ENCODE measurements around the gene MTG1. TPM values are rescaled to one million over a fixed set of nuclear protein-coding genes. Genes with fewer than 3 reads are reported as not detected.

MTG1 gene
- total and polyA plus RNA-seq, 10 of the 15 experiments (the other 5 are each of a cell fraction or from before 2014, with no cell fraction given): 6.2 to 104 (median 62.5) TPM

GRCh38 chr10:133357285-133358161, 36.4 kb upstream of the MTG1 start, which contains the start of gene FUOM (continued):
- TF ChIP-seq ZBTB33 (IDR thresholded peaks at IDR 0.05): no peak
- no peak for TF ChIP-seq MYC (IDR thresholded peaks at IDR 0.05; ENCODE audit: insufficient read depth, insufficient read length, insufficient replicate concordance, low read length, severe bottlenecking)
- TF ChIP-seq NKRF (conservative IDR thresholded peaks at IDR 0.05): no peak; the same call in 1 of the 2 replicates
- no peak for TF ChIP-seq PAX8 (IDR thresholded peaks at IDR 0.05)
- TF ChIP-seq CREB1 (IDR thresholded peaks at IDR 0.05; ENCODE audit: low read depth): no peak
- TF ChIP-seq JUNB (IDR thresholded peaks at IDR 0.05): no peak
- TF ChIP-seq CEBPB (IDR thresholded peaks at IDR 0.05; ENCODE audit: borderline replicate concordance in 1 of 2, low read depth in 2 of 2, low read length in 2 of 2): no peak
- no peak for TF ChIP-seq NFXL1 (IDR thresholded peaks at IDR 0.05; ENCODE audit: borderline replicate concordance)
- TF ChIP-seq GABPA (IDR thresholded peaks at IDR 0.05; ENCODE audit: low read depth): no peak; the same call in 1 of the 2 replicates
- TF ChIP-seq CEBPZ (IDR thresholded peaks at IDR 0.05; ENCODE audit: low read depth, low read length): no peak
- no peak for TF ChIP-seq SREBF2 (IDR thresholded peaks at IDR 0.05; ENCODE audit: low read length)
- no peak for TF ChIP-seq SIN3A (IDR thresholded peaks at IDR 0.05; ENCODE audit: low read depth, low read length)
- TF ChIP-seq SRF (IDR thresholded peaks at IDR 0.05; ENCODE audit: low read depth in 2 of 2, low read length in 2 of 2): 0 out of 4 replicates have a peak, but pooled peaks of 1 of the 2 experiments have one; percentile 4
- peak; percentile 47; the same call in 1 of the 2 replicates for TF ChIP-seq YY1 (IDR thresholded peaks at IDR 0.05; ENCODE audit: low read depth, low read length)
- TF ChIP-seq ATF2 (IDR thresholded peaks at IDR 0.05; ENCODE audit: low read length): no peak
- TF ChIP-seq SP1 (IDR thresholded peaks at IDR 0.05; ENCODE audit: low read depth, low read length): peak; percentile 34
- TF ChIP-seq ATF3 (IDR thresholded peaks at IDR 0.05; ENCODE audit: borderline replicate concordance, extremely low read depth, low read depth, low read length): no peak
- TF ChIP-seq HDGF (IDR thresholded peaks at IDR 0.05): no peak
- TF ChIP-seq SUPT20H (IDR thresholded peaks at IDR 0.05; ENCODE audit: borderline replicate concordance, control insufficient read depth, low read depth, low read length): no peak
- TF ChIP-seq WRNIP1 (IDR thresholded peaks at IDR 0.05; ENCODE audit: borderline replicate concordance, low read depth, low read length): no peak
